Measurements from ENCODE around the gene TRMT11.

DNA sequence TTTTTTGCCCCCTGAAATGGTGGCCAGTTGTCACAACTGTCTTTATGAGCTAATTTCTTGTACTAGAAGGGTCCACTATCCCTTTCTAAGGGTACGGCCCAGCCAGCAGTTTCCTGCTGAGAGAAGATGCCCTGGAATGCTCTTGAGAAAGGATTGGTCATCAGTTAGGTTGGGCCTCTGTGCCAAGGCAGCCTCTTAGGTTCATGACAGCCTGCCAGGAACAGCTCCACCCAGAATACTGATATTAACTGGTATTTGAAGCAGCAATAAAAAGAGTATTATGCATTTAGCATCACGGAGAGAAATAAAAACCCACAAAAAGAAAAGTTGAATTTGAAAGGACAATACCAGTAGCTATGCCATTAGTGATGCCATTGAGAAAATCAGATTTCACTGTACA, 38.7 kb upstream of the TRMT11 start:
- TF ChIP-seq, protein P1, sequence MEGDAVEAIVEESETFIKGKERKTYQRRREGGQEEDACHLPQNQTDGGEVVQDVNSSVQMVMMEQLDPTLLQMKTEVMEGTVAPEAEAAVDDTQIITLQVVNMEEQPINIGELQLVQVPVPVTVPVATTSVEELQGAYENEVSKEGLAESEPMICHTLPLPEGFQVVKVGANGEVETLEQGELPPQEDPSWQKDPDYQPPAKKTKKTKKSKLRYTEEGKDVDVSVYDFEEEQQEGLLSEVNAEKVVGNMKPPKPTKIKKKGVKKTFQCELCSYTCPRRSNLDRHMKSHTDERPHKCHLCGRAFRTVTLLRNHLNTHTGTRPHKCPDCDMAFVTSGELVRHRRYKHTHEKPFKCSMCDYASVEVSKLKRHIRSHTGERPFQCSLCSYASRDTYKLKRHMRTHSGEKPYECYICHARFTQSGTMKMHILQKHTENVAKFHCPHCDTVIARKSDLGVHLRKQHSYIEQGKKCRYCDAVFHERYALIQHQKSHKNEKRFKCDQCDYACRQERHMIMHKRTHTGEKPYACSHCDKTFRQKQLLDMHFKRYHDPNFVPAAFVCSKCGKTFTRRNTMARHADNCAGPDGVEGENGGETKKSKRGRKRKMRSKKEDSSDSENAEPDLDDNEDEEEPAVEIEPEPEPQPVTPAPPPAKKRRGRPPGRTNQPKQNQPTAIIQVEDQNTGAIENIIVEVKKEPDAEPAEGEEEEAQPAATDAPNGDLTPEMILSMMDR (conservative IDR thresholded peaks at IDR 0.05 in 1 of 2, IDR thresholded peaks at IDR 0.05 in 1 of 2; ENCODE audit: extremely low read depth in 1 of 2, insufficient read depth in 1 of 2, low read depth in 1 of 2, low read length in 2 of 2), result no peak
- TF ChIP-seq EZH2 (IDR thresholded peaks at IDR 0.05; ENCODE audit: borderline replicate concordance, low read length), result no peak

All from mammary epithelial cell (primary cell).